Lung (tissue), 12 donors: Measurements from ENCODE around the gene TBXT. TPM values are rescaled to one million over a fixed set of nuclear protein-coding genes. Genes with fewer than 3 reads are reported as not detected.

Experiments
- ATAC-seq: fragments of 200-7000 bp; cut with Tn5 transposase; one replicate; pipeline ENCODE4 v1.9.1; 2020; ENCODE audit warnings: moderate number of reproducible peaks; ENCODE audit not compliant: insufficient read depth, low FRiP score
- DNase-seq, 3 donors: peaks; one replicate each; pipeline ENCODE4 v3.0.0-alpha.2; 2013 to 2017
- H3K27ac ChIP-seq, 2 donors: one replicate each; pipeline ENCODE4 v1.5.1; 2013; ENCODE audit warnings: mild to moderate bottlenecking in 2 of 2, moderate library complexity in 2 of 2, control low read depth in 1 of 2, inconsistent platforms in 1 of 2, low read depth in 1 of 2, low read length in 1 of 2
- H3K27me3 ChIP-seq, 3 donors: one replicate each; pipeline ENCODE4 v1.5.1; 2013; ENCODE audit warnings: low read length in 2 of 3; ENCODE audit not compliant: control insufficient read depth in 3 of 3, insufficient read depth in 3 of 3
- H3K36me3 ChIP-seq, 4 donors: one replicate each; pipeline ENCODE4 v1.5.1; 2013; ENCODE audit warnings: low read length in 4 of 4, mild to moderate bottlenecking in 1 of 4, moderate library complexity in 1 of 4; ENCODE audit not compliant: control insufficient read depth in 4 of 4, insufficient read depth in 4 of 4
- H3K4me1 ChIP-seq, 5 donors: one replicate each; pipeline ENCODE4 v1.5.1; 2013; ENCODE audit warnings: low read length in 5 of 5, mild to moderate bottlenecking in 2 of 5, moderate library complexity in 1 of 5; ENCODE audit not compliant: control insufficient read depth in 5 of 5, insufficient read depth in 5 of 5
- H3K4me3 ChIP-seq: one replicate; pipeline ENCODE4 v1.5.1; 2013; ENCODE audit warnings: mild to moderate bottlenecking, control low read depth, moderate library complexity
- H3K9ac ChIP-seq, 2 donors: one replicate each; pipeline ENCODE4 v1.5.1; 2013; ENCODE audit warnings: low read length in 2 of 2, control low read depth in 1 of 2; ENCODE audit not compliant: insufficient read depth in 1 of 2
- H3K9me3 ChIP-seq, 4 donors: one replicate each; pipeline ENCODE4 v1.5.1; 2013; ENCODE audit warnings: low read length in 3 of 4, mild to moderate bottlenecking in 1 of 4, moderate library complexity in 1 of 4; ENCODE audit not compliant: control insufficient read depth in 4 of 4, insufficient read depth in 3 of 4
- CTCF ChIP-seq: IDR thresholded peaks from 2 replicates; pipeline ENCODE4 v1.5.1; 2012; ENCODE audit warnings: mild to moderate bottlenecking; ENCODE audit errors: control extremely low read depth, extremely low read depth
- WGBS, 2 donors: extraction: QIAGEN DNeasy Blood & Tissue Kit; methylation state at CpG; one replicate each; pipeline ENCODE4 v1.1.7; 2013; 5-methylcytosine and 5-hydroxymethylcytosine counted together
- polyA plus RNA-seq, 2 donors: library from polyadenylated mRNA; stranded (reverse); fragments of 200-250 nt; gene quantifications; one replicate each; pipeline ENCODE4 v1.2.1, GENCODE V29; 2013
- total RNA-seq, 2 donors: library from RNA; depleted of rRNA in 1 of 2; stranded (reverse); fragments of >200 nt in 1 of 2; gene quantifications; one replicate each; pipeline ENCODE4 v1.2.1, GENCODE V29; 2014 to 2021
- donor health status: control.
- donor health status: control.
- donor health status: Bipolar disorder and iron deficiency.
- donor health status: healthy.
- donor health status: DM: yes; HTN: yes; CAD: no.

Gene TBXT
- total and polyA plus RNA-seq, 4 donors, result not detected

GRCh38 chr6:166157930-166158617, 9.6 kb downstream of the TBXT start:
- Histone ChIP-seq H3K9ac (no peak overlapping the region), H3K36me3 (no peaks in the 10 kb centered on the region), H3K4me1 (no peaks in the 10 kb centered on the region), H3K27me3 (peaks cover 0 to 14% (median 8%) of the 10 kb centered on the region in 3 donors), H3K9me3 (no peaks in the 10 kb centered on the region), H3K4me3 (no peak overlapping the region), H3K27ac (no peak overlapping the region)
- TF ChIP-seq CTCF, result no peak
- 88 to 92% methylated on average over 28 of the region's 28 CpGs for WGBS, 2 donors
- no peak for ATAC-seq
- DNase-seq, result no peak

GRCh38 chr6:166156942-166157341, 10.7 kb downstream of the TBXT start:
- WGBS, 2 donors, result 45 to 66% methylated on average over 7 of the region's 7 CpGs
- H3K9ac ChIP-seq, result no peak overlapping the region
- no peak overlapping the region for H3K27ac ChIP-seq
- H3K4me3 ChIP-seq, result no peak overlapping the region
- peaks cover 0 to 9% (median 2%) of the 10 kb centered on the region in 3 donors for H3K27me3 ChIP-seq
- no peak for TF ChIP-seq CTCF
- no peaks in the 10 kb centered on the region for H3K9me3 ChIP-seq
- ATAC-seq, result no peak
- H3K36me3 ChIP-seq, result no peaks in the 10 kb centered on the region
- DNase-seq, result peak in 2 of 3 donors; percentile 22 to 38
- H3K4me1 ChIP-seq, result no peaks in the 10 kb centered on the region

GRCh38 chr6:166153966-166154365, 13.7 kb downstream of the TBXT start:
- no peak overlapping the region for H3K4me3 ChIP-seq
- 81 to 92% methylated on average over 5 of the region's 5 CpGs for WGBS, 2 donors
- TF ChIP-seq CTCF, result no peak
- no peaks in the 10 kb centered on the region for H3K36me3 ChIP-seq
- no peak overlapping the region for H3K9ac ChIP-seq
- no peak for ATAC-seq
- H3K4me1 ChIP-seq, result no peaks in the 10 kb centered on the region
- DNase-seq, result no peak
- peaks cover 0 to 13% (median 3%) of the 10 kb centered on the region in 4 donors for H3K9me3 ChIP-seq
- H3K27ac ChIP-seq, result no peak overlapping the region
- H3K27me3 ChIP-seq, result no peaks in the 10 kb centered on the region

- no peak overlapping the region for H3K27ac ChIP-seq
- ATAC-seq, result no peak
- DNase-seq, result no peak
- 81 to 88% methylated on average over 3 of the region's 3 CpGs for WGBS, 2 donors
- H3K9me3 ChIP-seq, result peaks cover 0 to 17% (median 3%) of the 10 kb centered on the region in 4 donors
- H3K9ac ChIP-seq, result no peak overlapping the region
- H3K27me3 ChIP-seq, result no peaks in the 10 kb centered on the region
- H3K4me3 ChIP-seq, result no peak overlapping the region
- H3K36me3 ChIP-seq, result no peaks in the 10 kb centered on the region
- no peaks in the 10 kb centered on the region for H3K4me1 ChIP-seq
- no peak for TF ChIP-seq CTCF
Observed at GRCh38 chr6:166152660-166153059, 15.0 kb downstream of the TBXT start.
